Sigmoid colon (tissue), 4 donors: Measurements from ENCODE around the gene DDA1.

ENCODE experiments used
- CTCF ChIP-seq, 4 experiments: fragments of 450-650 bp in 3 of 4; fragments of 200-600 bp in 1 of 4; IDR thresholded peaks; one replicate each; pipeline ENCODE4 v1.5.1; 2016 to 2019; ENCODE audit warnings: antibody characterized with exemption in 4 of 4, mild to moderate bottlenecking in 3 of 4, moderate library complexity in 2 of 4
- EP300 ChIP-seq, 4 donors: sonication (generic); formaldehyde crosslinking; IDR thresholded peaks; one replicate each; pipeline ENCODE4 v1.6.1; 2017; ENCODE audit warnings: antibody characterized with exemption in 4 of 4
- POLR2A ChIP-seq, 2 donors: fragments of 450-650 bp; IDR thresholded peaks; one replicate each; pipeline ENCODE4 v1.6.1; 2016; ENCODE audit warnings: antibody characterized with exemption in 2 of 2, mild to moderate bottlenecking in 2 of 2, moderate library complexity in 2 of 2

- TF ChIP-seq CTCF (IDR thresholded peaks at IDR 0.05) (no peak), POLR2A (IDR thresholded peaks at IDR 0.05) (no peak), EP300 (IDR thresholded peaks at IDR 0.05) (no peak)
Observed at GRCh38 chr19:17340871-17341357, 31.6 kb downstream of the DDA1 start.
